MM.1S (cell line): ENCODE results near the gene CTTNBP2NL.

Source experiments
- CTCF ChIP-seq: fragments of 300-600 bp; sonication (generic); IDR thresholded peaks from 2 replicates; pipeline ENCODE4 v1.5.1; 2016; ENCODE audit warnings: antibody characterized with exemption, low read length, mixed read lengths
- EZH2 ChIP-seq: fragments of 300-600 bp; sonication (generic); optimal IDR thresholded peaks from 2 replicates; pipeline ENCODE3; 2017; ENCODE audit warnings: low read depth, mild to moderate bottlenecking, antibody characterized with exemption, low read length, mixed read lengths
- EZH2phosphoT487 ChIP-seq: fragments of 300-600 bp; sonication (generic); IDR thresholded peaks from 2 replicates; pipeline ENCODE4 v1.6.1; 2018; ENCODE audit warnings: antibody characterized with exemption, low read length

- TF ChIP-seq CTCF (no peak), EZH2phosphoT487 (no peak), EZH2 (no peak)
Measured at GRCh38 chr1:112488141-112488540, 92.1 kb downstream of the CTTNBP2NL start.
